Measurements from ENCODE around the gene BTLA.
"Not testable (repeated sequence)": the region's sequence is repeated elsewhere in the genome, so short reads cannot be mapped to it uniquely, and the experiment has no call there.

Gene BTLA

GRCh38 chr3:112489674-112490479 is 9.4 kb downstream of the BTLA start:
- no peak for FAIRE-seq

GRCh38 chr3:112486811-112487505 is 12.3 kb downstream of the BTLA start:
- FAIRE-seq = no peak

GRCh38 chr3:112484352-112484751 is 14.9 kb downstream of the BTLA start:
- no peak for FAIRE-seq

- no peak for FAIRE-seq
These were observed 16.6 kb downstream of the BTLA start for GRCh38 chr3:112482675-112483074.

- no peak for FAIRE-seq
These were observed 18.0 kb downstream of the BTLA start for GRCh38 chr3:112481302-112481721.

- no peak for FAIRE-seq
These were observed 21.4 kb downstream of the BTLA start for GRCh38 chr3:112477891-112478290.

DNA sequence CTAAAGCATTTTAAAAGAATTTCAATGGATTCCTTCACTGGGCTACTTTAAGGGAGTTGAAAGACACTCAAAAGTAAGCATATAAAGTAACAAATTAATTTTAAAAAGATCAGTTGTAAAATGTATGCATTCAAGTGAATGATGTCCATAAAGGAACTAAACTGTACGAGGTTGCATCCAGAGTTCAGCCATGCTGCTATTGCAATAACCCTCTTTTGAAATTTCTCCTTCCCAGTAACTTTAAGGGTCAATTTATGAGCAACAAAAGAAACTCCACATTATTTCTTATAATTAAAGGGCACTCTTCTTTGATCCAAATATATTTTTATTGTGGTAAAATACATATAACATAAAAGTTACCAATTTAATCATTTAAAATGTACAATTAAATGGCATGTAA is 22.9 kb downstream of the BTLA start:
- FAIRE-seq = no peak

- no peak for FAIRE-seq
These were observed 24.5 kb downstream of the BTLA start for GRCh38 chr3:112474796-112475195.

DNA sequence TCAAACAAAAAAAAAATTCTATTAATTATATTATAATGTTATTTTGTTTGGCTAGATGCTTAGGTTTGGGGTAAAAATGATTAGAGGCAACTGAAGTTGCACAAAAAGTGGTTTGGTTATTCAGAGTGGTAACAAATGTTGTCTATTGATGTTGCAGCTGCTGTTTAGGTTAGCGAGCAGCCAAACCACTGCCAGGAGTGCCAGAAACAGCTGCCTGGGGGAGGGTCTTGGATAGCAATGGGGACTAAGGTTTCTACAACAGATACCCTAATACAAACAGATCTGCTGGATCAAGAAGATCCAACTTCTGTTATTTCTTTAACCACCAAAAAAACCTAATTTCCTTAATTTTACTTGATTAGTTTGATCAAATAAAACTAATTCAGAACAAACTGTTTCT is 26.6 kb downstream of the BTLA start:
- no peak for FAIRE-seq

DNA sequence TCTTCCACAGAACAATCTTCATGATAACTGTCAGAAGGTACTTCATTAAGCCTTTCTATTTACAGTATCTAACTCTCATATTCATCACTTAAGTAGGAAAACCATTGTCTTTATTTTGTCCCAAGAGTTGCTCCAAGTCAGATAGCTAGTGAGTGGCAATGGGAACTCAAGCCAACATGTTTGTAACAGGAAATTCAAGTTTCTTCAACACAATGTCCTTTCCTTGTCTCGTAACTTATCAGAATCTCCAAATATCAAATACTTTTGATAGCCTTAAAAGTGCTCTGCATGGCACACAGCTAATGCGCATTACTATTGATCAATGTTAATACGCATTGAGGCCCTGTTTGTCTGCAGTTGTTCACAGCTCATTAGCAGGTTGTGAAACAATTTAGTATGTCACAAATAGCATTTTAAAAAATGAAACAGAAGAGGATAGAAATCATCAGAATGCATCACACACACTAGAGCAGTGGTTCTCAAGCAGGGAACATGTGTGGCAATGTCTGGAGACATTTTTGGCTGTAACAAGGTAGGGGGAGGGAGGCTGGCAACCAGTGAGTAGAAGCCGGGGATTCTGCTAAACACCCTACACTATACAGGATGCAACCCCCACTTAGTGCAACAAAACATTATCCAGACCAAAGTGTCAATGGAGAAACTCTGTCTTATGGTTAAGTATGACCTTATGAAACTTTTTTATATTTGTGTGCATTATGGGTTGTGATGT is 27.5 kb downstream of the BTLA start:
- FAIRE-seq = no peak

GRCh38 chr3:112470788-112471187 is 28.5 kb downstream of the BTLA start:
- no peak for FAIRE-seq

GRCh38 chr3:112469671-112470070 is 29.6 kb downstream of the BTLA start:
- no peak for FAIRE-seq

GRCh38 chr3:112467539-112467938 is 31.7 kb downstream of the BTLA start:
- no peak for FAIRE-seq

DNA sequence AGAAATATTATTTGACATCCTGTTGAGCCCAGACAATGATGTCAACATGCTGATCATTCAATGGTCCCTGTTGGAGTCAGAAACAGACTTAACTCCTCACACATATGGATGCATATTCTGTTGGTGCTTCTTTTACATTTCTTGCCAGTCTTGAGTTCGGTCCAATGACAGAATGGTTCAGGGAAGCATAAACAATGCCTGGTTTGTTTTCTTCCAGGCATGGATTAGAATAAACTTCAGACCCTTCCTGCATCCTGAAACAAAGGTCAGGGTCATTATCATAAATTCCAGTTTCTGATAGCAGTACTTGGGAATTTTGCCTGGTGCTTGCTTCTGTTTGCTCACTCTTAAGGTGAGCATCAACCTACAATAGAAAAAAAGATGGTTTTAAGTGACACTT is 33.3 kb downstream of the BTLA start:
- no peak for FAIRE-seq

- no peak for FAIRE-seq
These were observed 35.0 kb downstream of the BTLA start for GRCh38 chr3:112464264-112464663.

- FAIRE-seq = no peak
These were observed 36.0 kb downstream of the BTLA start for GRCh38 chr3:112463250-112463649.

- not testable (repeated sequence) for FAIRE-seq
These were observed 37.5 kb downstream of the BTLA start for GRCh38 chr3:112461787-112462186.

GRCh38 chr3:112460519-112461195 is 38.6 kb downstream of the BTLA start:
- no peak for FAIRE-seq

DNA sequence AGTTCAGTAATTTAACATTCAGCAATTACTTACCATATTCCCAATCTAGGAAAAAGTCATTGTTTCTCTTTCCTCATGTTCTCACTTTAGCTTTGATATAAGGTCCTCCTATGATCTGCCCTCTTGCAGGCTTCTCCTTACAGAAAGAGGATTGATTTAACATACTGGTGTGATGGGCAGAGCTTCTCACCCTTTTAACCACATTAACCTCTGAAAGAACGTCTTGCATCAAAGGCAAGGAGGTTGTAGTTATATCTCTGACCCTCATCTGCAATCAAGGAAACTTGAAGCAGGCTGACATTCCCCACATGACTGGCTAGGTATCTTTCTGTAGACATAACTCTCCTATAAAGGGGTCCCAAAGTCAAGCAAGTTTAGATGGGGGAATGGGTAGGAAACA is 39.5 kb downstream of the BTLA start:
- no peak for FAIRE-seq

- no peak for FAIRE-seq
These were observed 43.1 kb downstream of the BTLA start for GRCh38 chr3:112456147-112456546.

DNA sequence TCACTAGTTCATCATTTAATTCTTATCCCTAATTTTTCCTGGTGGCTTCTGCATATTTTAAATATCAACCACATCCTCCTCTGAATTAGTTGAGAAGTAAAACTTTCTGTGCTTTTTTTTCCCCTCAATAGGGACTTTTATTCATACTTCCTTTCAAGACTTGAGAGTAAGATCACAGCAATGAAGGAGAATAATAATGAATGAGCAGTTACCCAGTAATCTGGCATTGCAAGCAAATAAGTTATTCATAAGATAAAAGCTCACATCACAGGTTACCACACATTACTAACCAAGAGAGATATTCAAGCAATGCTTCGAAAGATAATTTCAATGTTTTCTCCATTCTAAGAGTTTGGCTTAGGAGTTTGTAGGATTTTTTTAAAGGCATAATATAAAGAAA is 50.3 kb downstream of the BTLA start:
- no peak for FAIRE-seq

DNA sequence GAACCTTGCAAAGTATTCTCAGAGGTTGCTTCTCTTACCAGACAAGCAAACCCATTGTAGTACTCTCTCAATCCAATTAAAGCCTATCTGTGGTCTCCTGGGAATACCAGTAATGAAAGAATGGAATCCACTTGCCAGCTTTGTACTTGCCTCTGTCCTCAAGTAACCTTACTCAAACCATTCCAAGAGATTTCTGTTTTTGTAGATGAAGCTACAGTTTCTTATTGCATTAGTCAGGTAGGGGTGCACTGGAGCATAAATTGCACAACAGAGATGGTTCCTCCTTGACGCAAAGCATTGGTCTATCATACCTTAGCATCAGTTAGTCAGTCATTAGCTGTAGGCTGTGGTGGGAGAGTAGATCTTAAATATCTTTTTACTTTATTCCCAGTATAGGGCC is 52.9 kb downstream of the BTLA start:
- no peak for FAIRE-seq

DNA sequence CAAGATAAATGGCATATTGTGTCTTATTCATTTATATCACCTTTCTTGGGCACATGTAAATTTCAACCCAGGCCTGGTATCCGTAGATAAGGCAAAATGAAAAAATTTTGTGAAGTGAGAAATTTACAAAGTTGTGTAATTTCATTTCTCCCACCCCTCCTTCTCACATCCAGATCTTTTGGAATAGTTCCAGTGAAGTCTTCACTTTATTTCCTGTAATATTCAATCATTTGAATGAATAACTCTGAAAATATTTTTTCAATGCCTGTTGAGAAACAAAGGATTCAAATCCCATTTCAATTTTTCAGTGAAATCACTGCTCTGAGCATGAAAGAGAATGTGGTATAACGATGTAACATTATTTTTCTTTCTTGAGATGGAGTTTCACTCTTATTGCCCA is 53.4 kb downstream of the BTLA start:
- no peak for FAIRE-seq

Data from endometrium (tissue), 2 donors.